Astrocyte (in vitro differentiated cells and primary cell): ENCODE data around the gene IKZF2. TPM values are rescaled to one million over a fixed set of nuclear protein-coding genes. Genes with fewer than 3 reads are reported as not detected.

ENCODE experiments used
- DNase-seq: peaks from one replicate; pipeline ENCODE4 v3.0.0-alpha.2; 2010; ENCODE audit warnings: low read depth
- FAIRE-seq: peaks from 2 replicates; lab custom pipeline; 2011; peaks lifted over from hg19 to GRCh38; lab: Jason Lieb, UNC
- H2AFZ ChIP-seq: 2 replicates; pipeline ENCODE4 v1.6.0; 2012; ENCODE audit warnings: low read depth, low read length, inconsistent platforms
- H3K27ac ChIP-seq: 2 replicates; pipeline ENCODE4 v1.5.1; 2011; ENCODE audit warnings: low read depth, low read length, inconsistent platforms
- H3K27me3 ChIP-seq: 2 replicates; pipeline ENCODE4 v1.6.0; 2011; ENCODE audit warnings: low read length, inconsistent platforms; ENCODE audit not compliant: insufficient read depth
- H3K36me3 ChIP-seq: 2 replicates; pipeline ENCODE4 v1.5.1; 2011; ENCODE audit warnings: low read length, inconsistent platforms; ENCODE audit not compliant: insufficient read depth
- H3K4me1 ChIP-seq: 2 replicates; pipeline ENCODE4 v1.5.1; 2011; ENCODE audit warnings: low read length, inconsistent platforms; ENCODE audit not compliant: insufficient read depth
- H3K4me2 ChIP-seq: 2 replicates; pipeline ENCODE4 v1.6.0; 2012; ENCODE audit warnings: low read length, inconsistent platforms
- H3K4me3 ChIP-seq: 2 replicates; pipeline ENCODE4 v1.5.1; 2011; ENCODE audit warnings: low read depth, mild to moderate bottlenecking, low read length, inconsistent platforms; ENCODE audit not compliant: insufficient read depth
- H3K79me2 ChIP-seq: 2 replicates; pipeline ENCODE4 v1.6.0; 2012; ENCODE audit warnings: mild to moderate bottlenecking, low read length, inconsistent platforms; ENCODE audit not compliant: insufficient read depth
- H3K9ac ChIP-seq: 2 replicates; pipeline ENCODE4 v1.6.0; 2012; ENCODE audit warnings: mild to moderate bottlenecking, low read length, inconsistent platforms
- H3K9me3 ChIP-seq: 2 replicates; pipeline ENCODE4 v1.5.1; 2012; ENCODE audit warnings: low read depth, mild to moderate bottlenecking, low read length, inconsistent platforms; ENCODE audit not compliant: insufficient read depth
- H4K20me1 ChIP-seq: 2 replicates; pipeline ENCODE4 v1.6.0; 2012; ENCODE audit warnings: low read length, inconsistent platforms; ENCODE audit not compliant: insufficient read depth
- H3K27ac Mint-ChIP-seq: one replicate; pipeline ENCODE4 v1.8.0; 2021; ENCODE audit warnings: mild to moderate bottlenecking, mixed read lengths; ENCODE audit not compliant: unreplicated experiment
- H3K27me3 Mint-ChIP-seq: one replicate; pipeline ENCODE4 v1.8.0; 2021; ENCODE audit warnings: low read depth, mixed read lengths; ENCODE audit not compliant: unreplicated experiment
- H3K36me3 Mint-ChIP-seq: one replicate; pipeline ENCODE4 v1.8.0; 2021; ENCODE audit warnings: low read depth, mixed read lengths; ENCODE audit not compliant: unreplicated experiment
- H3K4me1 Mint-ChIP-seq: one replicate; pipeline ENCODE4 v1.8.0; 2021; ENCODE audit warnings: low read depth, mixed read lengths; ENCODE audit not compliant: unreplicated experiment
- H3K4me3 Mint-ChIP-seq: one replicate; pipeline ENCODE4 v1.8.0; 2021; ENCODE audit warnings: mild to moderate bottlenecking, moderate library complexity, mixed read lengths; ENCODE audit not compliant: unreplicated experiment
- H3K9me3 Mint-ChIP-seq: one replicate; pipeline ENCODE4 v1.8.0; 2021; ENCODE audit warnings: mild to moderate bottlenecking, mixed read lengths; ENCODE audit not compliant: unreplicated experiment
- CTCF ChIP-seq: IDR thresholded peaks from 2 replicates; pipeline ENCODE4 v1.5.1; 2011; ENCODE audit warnings: low read depth, mild to moderate bottlenecking, inconsistent platforms, low read length, moderate library complexity; ENCODE audit not compliant: insufficient read depth
- EZH2 ChIP-seq: IDR thresholded peaks from 2 replicates; pipeline ENCODE4 v1.6.1; 2012; ENCODE audit warnings: mild to moderate bottlenecking, low read length, inconsistent platforms; ENCODE audit not compliant: insufficient read depth
- total RNA-seq: library from RNA; stranded (reverse); gene quantifications from 2 replicates; pipeline ENCODE4 v1.2.1, GENCODE V29; 2021

The IKZF2 gene
- total RNA-seq, 1 donor from 2014 or later = 15.5 TPM

- no peak overlapping the region for H3K27ac Mint-ChIP-seq
- no peaks in the 10 kb centered on the region for H3K36me3 Mint-ChIP-seq
- H3K4me2 ChIP-seq = no peak overlapping the region
- no peak overlapping the region for H3K4me3 Mint-ChIP-seq
- TF ChIP-seq EZH2 (no peak), CTCF (no peak)
- H3K4me3 ChIP-seq = no peak overlapping the region
- H3K36me3 ChIP-seq = no peaks in the 10 kb centered on the region
- H3K9ac ChIP-seq = no peak overlapping the region
- H3K4me1 ChIP-seq = peaks cover 13% of the 10 kb centered on the region
- peaks cover 16% of the 10 kb centered on the region for H3K4me1 Mint-ChIP-seq
- H3K79me2 ChIP-seq = no peaks in the 10 kb centered on the region
- H3K27ac ChIP-seq = no peak overlapping the region
- no peak for FAIRE-seq
- no peak for DNase-seq
- H3K9me3 Mint-ChIP-seq = no peaks in the 10 kb centered on the region
- H2AFZ ChIP-seq = no peak overlapping the region
- H3K27me3 ChIP-seq = no peaks in the 10 kb centered on the region
- H3K27me3 Mint-ChIP-seq = no peaks in the 10 kb centered on the region
- H4K20me1 ChIP-seq = no peaks in the 10 kb centered on the region
- no peaks in the 10 kb centered on the region for H3K9me3 ChIP-seq
These were observed 29.7 kb downstream of the IKZF2 start for GRCh38 chr2:213121690-213122089.

GRCh38 chr2:213119061-213119809, 32.2 kb downstream of the IKZF2 start:
- H3K27me3 Mint-ChIP-seq = no peaks in the 10 kb centered on the region
- no peaks in the 10 kb centered on the region for H3K36me3 ChIP-seq
- no peak overlapping the region for H3K27ac ChIP-seq
- no peak overlapping the region for H2AFZ ChIP-seq
- H3K27me3 ChIP-seq = no peaks in the 10 kb centered on the region
- H3K9ac ChIP-seq = no peak overlapping the region
- no peak overlapping the region for H3K27ac Mint-ChIP-seq
- no peak overlapping the region for H3K4me3 Mint-ChIP-seq
- peak overlapping the region; percentile 31 for H3K4me2 ChIP-seq
- no peaks in the 10 kb centered on the region for H3K36me3 Mint-ChIP-seq
- peaks cover 13% of the 10 kb centered on the region for H3K4me1 ChIP-seq
- TF ChIP-seq EZH2 (no peak), CTCF (no peak)
- H3K9me3 Mint-ChIP-seq = no peaks in the 10 kb centered on the region
- H4K20me1 ChIP-seq = no peaks in the 10 kb centered on the region
- H3K4me1 Mint-ChIP-seq = peaks cover 11% of the 10 kb centered on the region
- H3K9me3 ChIP-seq = no peaks in the 10 kb centered on the region
- no peaks in the 10 kb centered on the region for H3K79me2 ChIP-seq
- DNase-seq (peak; percentile 86), FAIRE-seq (peak; percentile 95)
- no peak overlapping the region for H3K4me3 ChIP-seq

GRCh38 chr2:213108308-213108707, 43.1 kb downstream of the IKZF2 start:
- Histone ChIP-seq H3K9me3 (no peaks in the 10 kb centered on the region), H3K27ac (no peak overlapping the region), H3K4me2 (no peak overlapping the region), H4K20me1 (no peaks in the 10 kb centered on the region), H3K36me3 (no peaks in the 10 kb centered on the region), H3K9ac (no peak overlapping the region), H3K27me3 (no peaks in the 10 kb centered on the region), H3K79me2 (no peaks in the 10 kb centered on the region), H3K4me1 (no peaks in the 10 kb centered on the region), H3K4me3 (no peak overlapping the region), H2AFZ (no peak overlapping the region)
- Mint-ChIP-seq H3K27ac (no peak overlapping the region), H3K9me3 (no peaks in the 10 kb centered on the region), H3K36me3 (no peaks in the 10 kb centered on the region), H3K27me3 (no peaks in the 10 kb centered on the region), H3K4me1 (peaks cover 10% of the 10 kb centered on the region), H3K4me3 (no peak overlapping the region)
- TF ChIP-seq EZH2 (no peak), CTCF (no peak)
- DNase-seq = no peak
- no peak for FAIRE-seq
